ENCODE results near the gene CORO1C. TPM values are rescaled to one million over a fixed set of nuclear protein-coding genes. Genes with fewer than 3 reads are reported as not detected.

Gene CORO1C
- total RNA-seq, 1 experiment from 2014 or later = 139 TPM

DNA sequence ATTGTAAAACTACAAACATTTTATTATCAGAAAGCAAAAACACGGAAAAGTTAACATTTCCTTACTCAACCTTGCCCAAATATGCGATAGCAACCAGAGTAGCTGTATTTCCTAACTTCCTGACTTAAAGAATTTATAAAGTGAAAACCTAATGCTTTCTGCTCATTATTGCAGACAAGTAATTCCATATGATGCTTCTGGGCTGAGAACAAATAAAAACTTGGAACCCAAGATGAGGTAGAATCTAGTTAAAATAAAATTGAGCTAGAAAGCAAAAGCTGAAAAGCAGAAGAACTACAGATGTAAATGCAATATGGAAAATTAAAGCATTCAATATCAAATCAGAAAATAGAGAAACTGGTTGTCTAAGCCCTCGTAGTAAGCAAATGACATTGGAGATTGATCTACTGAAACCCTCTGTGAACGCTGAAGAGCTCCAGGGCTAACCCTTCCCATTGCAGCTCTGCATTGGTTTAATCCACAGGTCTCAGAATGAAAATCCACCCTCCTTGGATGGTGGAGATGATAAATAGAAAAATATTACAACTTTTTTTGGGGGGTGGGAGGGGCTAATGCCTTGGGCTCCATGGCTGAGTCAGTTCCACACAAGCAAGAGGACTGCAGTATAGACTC lies 40.7 kb downstream of the CORO1C start:
- Histone ChIP-seq H3K36me3 (ENCODE audit: low read depth) (peaks cover 11% of the 10 kb centered on the region), H3K4me2 (peak overlapping the region; percentile 76), H3K4me3 (peak overlapping the region; percentile 36; the same call in 1 of the 2 replicates), H4K20me1 (ENCODE audit: insufficient read depth) (no peaks in the 10 kb centered on the region), H3K27me3 (ENCODE audit: insufficient read depth, low read depth) (no peaks in the 10 kb centered on the region), H2AFZ (no peak overlapping the region), H3K4me1 (replicated peaks; ENCODE audit: insufficient read depth) (peaks cover 40% of the 10 kb centered on the region), H3K9me2 (ENCODE audit: insufficient read depth) (no peaks in the 10 kb centered on the region), H3K27ac (peak overlapping the region; percentile 84), H3K79me2 (ENCODE audit: low read depth) (peaks cover 81% of the 10 kb centered on the region), H3K9me3 (ENCODE audit: insufficient read depth, low read depth) (no peaks in the 10 kb centered on the region), H3F3A (ENCODE audit: insufficient read depth, low read depth) (peaks cover 35% of the 10 kb centered on the region)
- no peak for TF ChIP-seq CTCF (conservative IDR thresholded peaks at IDR 0.05)
- no peak for TF ChIP-seq EZH2 (IDR thresholded peaks at IDR 0.05; ENCODE audit: low read depth)
- intact Hi-C loops (cut with micrococcal nuclease; ENCODE audit: unreplicated experiment) = loop anchor here (1.0 to 2.0 kb wide), 3 partner anchors 30 to 164 kb away; no protein-coding TSS in a partner anchor
- BruUV-seq (replicated peaks) = no TSS peak
- DNase-seq = no peak
- ChIA-PET CTCF (interaction anchor here (0.6 to 0.7 kb wide), 2 partner anchors 117 to 991 kb away, joined by 5 to 11 read pairs; no protein-coding TSS in a partner anchor), POLR2A (ENCODE audit: unreplicated experiment) (interaction anchor here (0.6 to 1.2 kb wide), 5 partner anchors 31 to 590 kb away, joined by 5 to 23 read pairs (median 8); no protein-coding TSS in a partner anchor)

DNA sequence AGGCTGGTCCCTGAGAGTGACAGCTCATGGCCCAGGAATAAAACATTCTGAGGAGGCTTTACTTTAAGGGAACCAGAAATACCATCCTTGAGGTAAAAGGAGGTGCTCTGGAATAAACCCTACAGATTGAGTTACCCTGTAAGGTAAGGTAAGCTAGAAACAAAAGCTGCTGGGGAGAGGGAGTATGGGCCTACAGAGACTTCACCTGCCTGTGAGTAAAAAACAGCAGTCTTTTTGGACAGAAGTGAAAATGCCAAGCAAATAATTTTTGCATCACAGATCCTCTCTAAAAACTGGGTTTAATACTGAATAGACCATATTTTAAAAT lies 41.2 kb downstream of the CORO1C start:
- peaks cover 7% of the 10 kb centered on the region for H3K36me3 ChIP-seq (ENCODE audit: low read depth)
- intact Hi-C loops (cut with micrococcal nuclease; ENCODE audit: unreplicated experiment) = loop anchor here (2.0 kb wide), 1 partner anchor 31 kb away; no protein-coding TSS in a partner anchor
- H3K27ac ChIP-seq = peak overlapping the region; percentile 84; the same call in 1 of the 2 replicates
- peaks cover 82% of the 10 kb centered on the region for H3K79me2 ChIP-seq (ENCODE audit: low read depth)
- H2AFZ ChIP-seq = no peak overlapping the region
- no TSS peak for BruUV-seq (replicated peaks)
- H3K4me3 ChIP-seq = no peak overlapping the region
- no peaks in the 10 kb centered on the region for H3K9me2 ChIP-seq (ENCODE audit: insufficient read depth)
- H4K20me1 ChIP-seq (ENCODE audit: insufficient read depth) = no peaks in the 10 kb centered on the region; the same call in 1 of the 2 replicates
- H3F3A ChIP-seq (ENCODE audit: insufficient read depth, low read depth) = peaks cover 35% of the 10 kb centered on the region
- DNase-seq = no peak
- H3K4me1 ChIP-seq (replicated peaks; ENCODE audit: insufficient read depth) = peaks cover 40% of the 10 kb centered on the region
- TF ChIP-seq CTCF (conservative IDR thresholded peaks at IDR 0.05) = no peak
- TF ChIP-seq EZH2 (IDR thresholded peaks at IDR 0.05; ENCODE audit: low read depth) = no peak
- H3K4me2 ChIP-seq = 0 out of 2 replicates have a peak overlapping the region, but pooled peaks have one; percentile 76
- POLR2A ChIA-PET (ENCODE audit: unreplicated experiment) = interaction anchor here (0.6 kb wide), 1 partner anchor 148 kb away, joined by 3 read pairs; no protein-coding TSS in a partner anchor
- CTCF ChIA-PET = interaction anchor here (0.7 kb wide), 1 partner anchor 991 kb away, joined by 5 read pairs; no protein-coding TSS in a partner anchor
- no peaks in the 10 kb centered on the region for H3K9me3 ChIP-seq (ENCODE audit: insufficient read depth, low read depth)
- no peaks in the 10 kb centered on the region for H3K27me3 ChIP-seq (ENCODE audit: insufficient read depth, low read depth)

- H3K9me3 ChIP-seq (ENCODE audit: insufficient read depth, low read depth) = no peaks in the 10 kb centered on the region
- H3F3A ChIP-seq (ENCODE audit: insufficient read depth, low read depth) = peaks cover 39% of the 10 kb centered on the region
- ChIA-PET CTCF (interaction anchor here (0.6 kb wide), 1 partner anchor 48 kb away, joined by 3 read pairs; no protein-coding TSS in a partner anchor), POLR2A (ENCODE audit: unreplicated experiment) (interaction anchor here (0.6 kb wide), 1 partner anchor 149 kb away, joined by 3 read pairs; no protein-coding TSS in a partner anchor)
- H2AFZ ChIP-seq = no peak overlapping the region
- H3K4me1 ChIP-seq (replicated peaks; ENCODE audit: insufficient read depth) = peaks cover 40% of the 10 kb centered on the region
- H3K4me3 ChIP-seq = no peak overlapping the region
- H3K4me2 ChIP-seq = no peak overlapping the region
- no peak for DNase-seq
- BruUV-seq (replicated peaks) = no TSS peak
- peaks cover 80% of the 10 kb centered on the region for H3K79me2 ChIP-seq (ENCODE audit: low read depth)
- H3K9me2 ChIP-seq (ENCODE audit: insufficient read depth) = no peaks in the 10 kb centered on the region
- 0 out of 2 replicates have a peak overlapping the region, but pooled peaks have one; percentile 84 for H3K27ac ChIP-seq
- no peaks in the 10 kb centered on the region; the same call in 1 of the 2 replicates for H4K20me1 ChIP-seq (ENCODE audit: insufficient read depth)
- peaks cover 1% of the 10 kb centered on the region; the same call in 1 of the 2 replicates for H3K36me3 ChIP-seq (ENCODE audit: low read depth)
- intact Hi-C loops (cut with micrococcal nuclease; ENCODE audit: unreplicated experiment) = loop anchor here (2.0 kb wide), 1 partner anchor 31 kb away; no protein-coding TSS in a partner anchor
- H3K27me3 ChIP-seq (ENCODE audit: insufficient read depth, low read depth) = no peaks in the 10 kb centered on the region
- TF ChIP-seq CTCF (conservative IDR thresholded peaks at IDR 0.05) = no peak
- no peak for TF ChIP-seq EZH2 (IDR thresholded peaks at IDR 0.05; ENCODE audit: low read depth)
Measured at GRCh38 chr12:108689314-108690190, 41.8 kb downstream of the CORO1C start.

Measured in PC-9 (cell line).